HG02610 (cell line): ENCODE measurements around the gene FGFR2.
"Not testable (repeated sequence)": the region's sequence is repeated elsewhere in the genome, so short reads cannot be mapped to it uniquely, and the experiment has no call there.

Source experiments
- ATAC-seq: cut with Tn5 transposase; IDR thresholded peaks from one replicate; pipeline ENCODE4 v1.9.1; 2021; ENCODE audit warnings: mild to moderate bottlenecking, moderate library complexity; ENCODE audit not compliant: unreplicated experiment

The FGFR2 gene

DNA sequence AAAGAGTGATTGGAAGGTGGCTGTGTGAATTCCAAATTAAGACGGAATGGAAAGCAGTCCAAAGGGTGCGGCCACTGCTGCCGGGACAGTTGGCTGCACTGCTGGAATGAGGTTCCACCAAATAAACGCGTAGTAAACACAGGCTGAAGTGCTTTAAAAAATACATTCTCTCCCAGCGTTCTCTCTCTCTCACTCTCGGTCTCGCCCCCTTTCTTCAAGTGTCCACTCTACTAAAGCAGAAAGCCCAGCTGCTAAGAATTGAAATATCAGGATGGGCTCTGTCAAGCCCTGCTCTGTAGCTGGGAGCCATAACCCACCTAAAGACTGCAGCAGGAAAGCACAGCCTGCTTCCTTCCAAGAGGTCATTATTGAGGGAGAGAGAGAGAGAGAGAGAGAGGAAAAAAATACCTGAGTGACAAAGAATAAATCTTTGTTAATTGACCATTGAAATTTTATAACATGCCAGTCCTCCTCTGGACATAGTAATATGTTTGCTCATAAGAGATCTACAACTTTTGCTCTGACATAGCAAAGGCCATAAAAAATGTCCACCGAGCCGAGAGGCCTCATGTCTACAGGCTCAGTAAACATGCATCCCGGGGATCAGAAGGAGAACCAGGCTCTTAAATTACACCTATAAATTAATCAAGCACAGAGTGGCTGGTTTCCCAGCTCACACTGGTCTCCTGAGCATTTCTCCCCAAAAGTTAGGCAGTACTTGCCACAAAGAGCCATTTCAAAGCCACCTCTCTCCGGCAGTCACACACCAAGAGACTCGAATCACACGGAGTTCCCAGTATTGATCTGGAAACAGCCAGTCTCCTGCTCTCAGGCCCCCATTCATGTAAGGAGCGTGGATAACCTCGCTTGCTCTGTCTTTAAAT, 72.8 kb downstream of the FGFR2 start:
- ATAC-seq = no peak

GRCh38 chr10:121524157-121524817, 74.0 kb downstream of the FGFR2 start:
- ATAC-seq = no peak

DNA sequence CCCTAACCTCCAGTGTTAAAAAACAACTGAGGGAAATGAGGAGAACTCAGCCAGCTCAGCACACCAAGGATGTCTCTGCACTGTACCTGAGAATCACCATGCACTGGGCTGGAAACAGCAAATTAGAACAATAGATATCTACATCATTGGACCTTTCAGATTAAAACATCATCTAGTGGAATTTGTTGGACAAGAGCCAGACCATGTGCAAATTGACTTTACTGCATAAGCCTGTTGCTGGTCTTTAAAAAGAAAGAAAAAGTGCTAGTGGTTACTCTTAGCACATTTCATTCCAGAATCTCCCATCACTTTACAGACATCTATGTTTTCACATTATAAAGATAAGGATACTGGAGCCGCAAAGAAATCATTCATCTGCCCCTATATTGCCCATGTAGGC, 75.4 kb downstream of the FGFR2 start:
- no peak for ATAC-seq

GRCh38 chr10:121521794-121522556, 76.3 kb downstream of the FGFR2 start:
- ATAC-seq = no peak

- ATAC-seq = not testable (repeated sequence)
These were observed 77.7 kb downstream of the FGFR2 start for GRCh38 chr10:121520526-121520925.

GRCh38 chr10:121519901-121520493, 78.2 kb downstream of the FGFR2 start:
- ATAC-seq = no peak

GRCh38 chr10:121519411-121519810, 78.8 kb downstream of the FGFR2 start:
- no peak for ATAC-seq

DNA sequence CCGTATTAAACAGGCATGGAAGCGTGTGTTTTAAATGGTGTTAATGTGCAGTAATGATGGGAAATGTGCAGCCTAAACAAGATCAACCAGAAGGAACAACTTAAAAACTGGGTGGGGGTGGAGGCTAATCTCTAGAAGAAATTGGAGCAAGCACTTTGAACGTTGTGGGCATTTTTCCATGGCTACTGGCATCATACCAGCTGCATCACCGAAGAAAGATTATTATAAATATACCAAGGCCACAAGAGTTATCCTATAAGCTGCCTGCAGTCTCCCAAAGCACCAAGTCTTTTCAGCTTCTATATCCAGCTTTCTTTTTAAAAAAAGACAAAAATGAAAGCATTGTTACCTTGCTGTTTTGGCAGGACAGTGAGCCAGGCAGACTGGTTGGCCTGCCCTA, 79.9 kb downstream of the FGFR2 start:
- ATAC-seq = no peak

DNA sequence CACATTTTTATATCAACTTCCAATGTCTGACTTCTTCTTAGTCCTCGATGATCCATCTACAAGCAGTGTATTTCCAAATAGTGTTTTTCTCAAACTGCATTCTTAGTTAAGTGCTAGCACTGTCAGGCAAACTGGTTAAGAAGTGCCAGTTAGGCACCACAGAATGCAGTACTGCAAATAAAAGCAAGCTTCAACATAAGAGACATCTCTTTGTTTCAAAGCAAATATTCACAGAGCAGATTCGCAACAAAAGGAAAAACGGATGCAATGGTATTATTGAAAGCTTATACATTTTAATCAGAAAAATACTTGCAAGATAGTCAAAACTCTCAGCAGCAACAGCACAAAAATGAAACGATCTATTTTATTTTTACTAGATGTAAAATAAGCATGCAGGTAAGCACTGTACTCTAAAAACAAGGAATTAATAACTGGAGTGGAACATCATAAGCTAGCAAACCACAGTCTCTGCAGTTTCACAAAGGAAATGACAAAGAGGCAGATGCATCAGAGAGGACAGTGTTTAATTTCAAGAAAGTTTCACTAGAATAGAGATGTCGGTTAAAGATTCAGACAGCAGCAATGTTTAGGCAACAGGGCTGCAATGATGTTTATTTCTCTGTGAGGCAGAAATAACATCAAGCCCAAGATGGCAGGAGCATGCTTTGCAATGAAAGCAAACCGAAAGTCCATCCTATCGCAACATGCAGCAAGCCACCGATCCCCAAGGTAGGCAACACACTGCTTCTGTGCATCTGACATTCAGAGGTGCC, 82.0 kb downstream of the FGFR2 start:
- ATAC-seq = no peak

GRCh38 chr10:121514141-121514865, 83.9 kb downstream of the FGFR2 start:
- no peak for ATAC-seq

DNA sequence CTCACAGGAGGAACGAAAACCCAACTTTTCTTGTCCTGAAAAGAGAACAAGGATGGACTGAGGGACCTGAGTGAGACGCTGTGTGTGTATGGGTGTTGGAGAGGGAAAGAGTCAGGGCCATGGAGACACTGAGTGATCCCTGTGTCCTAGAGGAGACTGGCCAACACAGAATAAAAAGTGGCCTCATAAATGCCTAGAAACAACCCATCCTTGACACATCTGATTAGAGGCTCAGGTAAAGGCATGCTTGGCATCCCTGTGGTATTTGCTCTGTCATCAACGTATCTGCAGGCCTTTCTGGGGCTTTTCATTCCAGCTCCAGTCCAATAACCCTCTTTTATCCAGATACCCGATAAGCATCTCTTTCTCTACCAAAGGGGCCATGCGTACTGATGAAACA, 86.3 kb downstream of the FGFR2 start:
- no peak for ATAC-seq

DNA sequence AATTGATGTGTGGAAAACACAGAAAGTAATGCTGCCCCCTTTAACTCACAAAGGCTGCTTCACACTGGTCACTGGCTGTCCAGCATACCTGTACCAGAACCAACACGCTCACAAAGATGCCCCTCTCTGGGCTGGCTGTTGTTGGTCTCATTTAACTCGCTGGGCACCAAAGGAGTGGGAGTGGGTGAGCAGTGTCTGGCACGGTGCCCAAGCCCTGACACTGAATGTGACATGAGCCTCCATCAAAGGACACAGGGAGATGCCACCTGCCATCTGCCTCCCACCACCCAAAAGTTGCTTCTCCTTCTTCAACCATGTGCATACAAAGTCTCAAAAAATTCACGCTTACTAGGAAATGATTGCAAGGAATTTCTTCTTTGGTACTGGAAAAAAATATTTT, 86.8 kb downstream of the FGFR2 start:
- no peak for ATAC-seq

- ATAC-seq = no peak
These were observed 88.0 kb downstream of the FGFR2 start for GRCh38 chr10:121510201-121510771.

GRCh38 chr10:121509796-121510195, 88.4 kb downstream of the FGFR2 start:
- no peak for ATAC-seq

GRCh38 chr10:121509112-121509511, 89.1 kb downstream of the FGFR2 start:
- no peak for ATAC-seq

GRCh38 chr10:121503587-121504051, 94.6 kb downstream of the FGFR2 start:
- ATAC-seq = no peak

DNA sequence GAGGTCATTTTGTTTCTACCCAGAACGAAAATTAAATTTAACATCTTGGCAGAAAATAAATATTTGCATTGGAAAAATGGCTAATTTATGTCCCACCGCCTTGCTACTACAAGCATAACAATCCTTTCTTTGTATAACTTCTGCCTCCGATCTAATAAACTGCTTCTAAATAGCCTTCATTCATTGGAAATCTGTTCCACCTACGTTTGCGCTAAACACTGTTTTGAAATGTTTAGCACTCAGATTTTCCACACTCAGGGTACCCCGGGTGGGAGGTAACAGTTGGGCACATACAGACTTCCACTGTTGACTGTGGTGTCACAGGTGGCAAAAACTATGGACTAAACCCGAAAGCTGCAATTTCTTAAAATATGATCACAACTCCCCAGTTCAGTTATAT, 96.4 kb downstream of the FGFR2 start:
- ATAC-seq = no peak

DNA sequence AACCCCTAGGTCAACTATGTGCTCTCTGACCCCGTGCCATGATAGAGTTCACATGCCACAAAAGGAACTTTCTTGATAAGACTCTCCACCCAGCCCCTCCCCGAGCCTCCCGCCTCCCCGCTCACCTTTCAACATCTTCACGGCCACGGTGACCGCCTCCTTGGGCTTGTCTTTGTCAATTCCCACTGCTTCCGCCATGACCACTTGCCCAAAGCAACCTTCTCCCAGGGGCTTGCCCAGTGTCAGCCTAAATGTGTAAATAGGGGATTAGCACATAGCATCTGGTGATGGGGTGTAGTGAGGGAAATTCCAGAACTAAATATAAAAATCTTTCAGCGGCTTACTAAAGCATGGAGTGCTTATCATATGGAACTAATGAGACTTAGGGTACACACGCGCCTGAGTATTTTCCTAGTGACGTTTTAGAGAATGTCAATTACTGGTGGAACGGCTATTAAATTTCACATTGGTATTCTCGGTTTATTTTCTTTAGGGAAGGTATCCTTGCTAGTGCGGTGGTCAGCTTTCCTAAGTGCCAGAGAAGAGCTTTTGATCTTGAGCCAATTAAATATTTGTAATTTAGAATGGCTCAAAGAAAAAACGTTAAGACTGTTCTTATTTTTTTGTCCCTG, 97.4 kb downstream of the FGFR2 start:
- ATAC-seq = no peak
